GM12874 (cell line): ENCODE data around the gene DLG2.
A peak's percentile ranks its signal among the peaks of the same experiment; 100 is the strongest.

Experiments used
- CTCF ChIP-seq: IDR thresholded peaks from 2 replicates; pipeline ENCODE4 v1.5.1; 2011; ENCODE audit warnings: low read depth, mild to moderate bottlenecking, control low read depth, low read length, moderate library complexity; ENCODE audit not compliant: insufficient read depth

DLG2 gene

GRCh38 chr11:84740050-84740449, 887.1 kb downstream of the DLG2 start:
- TF ChIP-seq CTCF, result no peak

GRCh38 chr11:84724256-84724655, 902.9 kb downstream of the DLG2 start:
- TF ChIP-seq CTCF, result no peak

GRCh38 chr11:84722583-84723108, 904.5 kb downstream of the DLG2 start:
- no peak for TF ChIP-seq CTCF

GRCh38 chr11:84721561-84721961, 905.6 kb downstream of the DLG2 start:
- TF ChIP-seq CTCF, result no peak

- no peak for TF ChIP-seq CTCF
These were observed 906.3 kb downstream of the DLG2 start for GRCh38 chr11:84720706-84721402.

GRCh38 chr11:84719935-84720577, 907.1 kb downstream of the DLG2 start:
- TF ChIP-seq CTCF, result no peak

- TF ChIP-seq CTCF, result 0 out of 2 replicates have a peak, but pooled peaks have one; percentile 31
These were observed 912.8 kb downstream of the DLG2 start for GRCh38 chr11:84714316-84714780.
